Neural cell (in vitro differentiated cells): ENCODE measurements around the gene SAP130.

Source experiments
- CTCF ChIP-seq: fragments of 450-650 bp; IDR thresholded peaks from 2 replicates; pipeline ENCODE4 v1.5.1; 2014; ENCODE audit warnings: antibody characterized with exemption, mild to moderate bottlenecking, moderate library complexity; ENCODE audit not compliant: poor library complexity, severe bottlenecking
- EP300 ChIP-seq: fragments of 450-650 bp; conservative IDR thresholded peaks from 2 replicates; pipeline ENCODE4 v1.6.1; 2014; ENCODE audit warnings: antibody characterized with exemption, mild to moderate bottlenecking, moderate library complexity; ENCODE audit not compliant: poor library complexity, severe bottlenecking
- EZH2 ChIP-seq: fragments of 200-600, 300-800 bp; shearing (Covaris generic), sonication (generic); IDR thresholded peaks from 2 replicates; pipeline ENCODE4 v1.6.1; 2014; ENCODE audit warnings: antibody characterized with exemption, low read length, borderline replicate concordance, mild to moderate bottlenecking; ENCODE audit not compliant: insufficient read depth, poor library complexity, severe bottlenecking
- MXI1 ChIP-seq: fragments of 450-650 bp; conservative IDR thresholded peaks from 2 replicates; pipeline ENCODE4 v1.6.1; 2014; ENCODE audit warnings: antibody characterized with exemption, mild to moderate bottlenecking; ENCODE audit not compliant: poor library complexity, severe bottlenecking
- POLR2AphosphoS5 ChIP-seq: IDR thresholded peaks from 2 replicates; pipeline ENCODE4 v1.6.1; 2012
- RAD21 ChIP-seq: fragments of 450-650 bp; conservative IDR thresholded peaks from 2 replicates; pipeline ENCODE4 v1.6.1; 2014; ENCODE audit warnings: antibody characterized with exemption, mild to moderate bottlenecking, moderate library complexity
- REST ChIP-seq: IDR thresholded peaks from 2 replicates; pipeline ENCODE4 v1.6.1; 2012; ENCODE audit warnings: borderline replicate concordance
- SMC3 ChIP-seq: fragments of 450-650 bp; conservative IDR thresholded peaks from 2 replicates; pipeline ENCODE4 v1.6.1; 2014; ENCODE audit warnings: antibody characterized with exemption, mild to moderate bottlenecking, moderate library complexity; ENCODE audit not compliant: poor library complexity
- TAF1 ChIP-seq: IDR thresholded peaks from 2 replicates; pipeline ENCODE4 v1.6.1; 2012; ENCODE audit warnings: low read depth

- TF ChIP-seq TAF1 (no peak), CTCF (no peak), POLR2AphosphoS5 (no peak), EP300 (no peak), REST (no peak), SMC3 (no peak), EZH2 (no peak), MXI1 (no peak), RAD21 (no peak)
Measured at GRCh38 chr2:128003463-128003862, 24.4 kb downstream of the SAP130 start.
